Loucy (cell line): ENCODE results near the gene ANGPTL5.

Source experiments
- H2AFZ ChIP-seq: fragments of 200-600 bp; sonication (generic); 2 replicates; pipeline ENCODE4 v1.6.0; 2016; ENCODE audit warnings: antibody characterized with exemption, mild to moderate bottlenecking, low read length, moderate library complexity
- H3F3A ChIP-seq: fragments of 200-600 bp; 2 replicates; pipeline ENCODE4 v1.6.0; 2016; ENCODE audit warnings: antibody characterized with exemption, low read depth, mild to moderate bottlenecking
- H3K27me3 ChIP-seq: fragments of 200-600 bp; sonication (generic); 2 replicates; pipeline ENCODE4 v1.6.1; 2014; ENCODE audit warnings: low read length, mild to moderate bottlenecking; ENCODE audit not compliant: insufficient read depth, poor library complexity, severe bottlenecking
- H3K36me3 ChIP-seq: fragments of 200-600 bp; sonication (generic); 2 replicates; pipeline ENCODE4 v1.6.1; 2016; ENCODE audit warnings: low read length; ENCODE audit not compliant: insufficient read depth
- H3K4me1 ChIP-seq: fragments of 200-600 bp; sonication (generic); 2 replicates; pipeline ENCODE4 v1.5.1; 2014; ENCODE audit warnings: low read length, mild to moderate bottlenecking; ENCODE audit not compliant: insufficient read depth, poor library complexity, severe bottlenecking
- H3K4me2 ChIP-seq: fragments of 200-600 bp; sonication (generic); 2 replicates; pipeline ENCODE4 v1.6.0; 2014; ENCODE audit warnings: antibody characterized with exemption, low read length, low read depth, mild to moderate bottlenecking; ENCODE audit not compliant: poor library complexity, severe bottlenecking
- H3K4me3 ChIP-seq: fragments of 200-600 bp; sonication (generic); 2 replicates; pipeline ENCODE4 v1.5.1; 2014; ENCODE audit warnings: low read length, mild to moderate bottlenecking, mixed read lengths; ENCODE audit not compliant: poor library complexity, severe bottlenecking
- H3K79me2 ChIP-seq: fragments of 200-600 bp; sonication (generic); 2 replicates; pipeline ENCODE4 v1.6.1; 2014; ENCODE audit warnings: low read length; ENCODE audit not compliant: insufficient read depth
- H3K9ac ChIP-seq: fragments of 200-600 bp; sonication (generic); 2 replicates; pipeline ENCODE4 v1.6.0; 2014; ENCODE audit warnings: mild to moderate bottlenecking, low read depth, low read length, moderate library complexity; ENCODE audit not compliant: poor library complexity, severe bottlenecking
- H3K9me2 ChIP-seq: fragments of 200-600 bp; sonication (generic); replicated peaks from 2 replicates; pipeline ENCODE4 v1.6.1; 2016; ENCODE audit warnings: low read depth, low read length, mixed read lengths
- H3K9me3 ChIP-seq: fragments of 200-600 bp; sonication (generic); 2 replicates; pipeline ENCODE4 v1.6.1; 2014; ENCODE audit warnings: mild to moderate bottlenecking, antibody characterized with exemption, low read length, low read depth; ENCODE audit not compliant: insufficient read depth
- H4K20me1 ChIP-seq: fragments of 200-600 bp; sonication (generic); 2 replicates; pipeline ENCODE4 v1.6.0; 2014; ENCODE audit warnings: antibody characterized with exemption, low read length, mild to moderate bottlenecking; ENCODE audit not compliant: insufficient read depth, poor library complexity, severe bottlenecking
- CTCF ChIP-seq: fragments of 200-600 bp; sonication (generic); conservative IDR thresholded peaks from 2 replicates; pipeline ENCODE4 v1.5.1; 2014; ENCODE audit warnings: mild to moderate bottlenecking, antibody characterized with exemption, low read length
- EZH2phosphoT487 ChIP-seq: fragments of 200-600 bp; IDR thresholded peaks from 2 replicates; pipeline ENCODE4 v1.6.1; 2018; ENCODE audit warnings: antibody characterized with exemption, mild to moderate bottlenecking, moderate library complexity, borderline replicate concordance

Gene ANGPTL5

DNA sequence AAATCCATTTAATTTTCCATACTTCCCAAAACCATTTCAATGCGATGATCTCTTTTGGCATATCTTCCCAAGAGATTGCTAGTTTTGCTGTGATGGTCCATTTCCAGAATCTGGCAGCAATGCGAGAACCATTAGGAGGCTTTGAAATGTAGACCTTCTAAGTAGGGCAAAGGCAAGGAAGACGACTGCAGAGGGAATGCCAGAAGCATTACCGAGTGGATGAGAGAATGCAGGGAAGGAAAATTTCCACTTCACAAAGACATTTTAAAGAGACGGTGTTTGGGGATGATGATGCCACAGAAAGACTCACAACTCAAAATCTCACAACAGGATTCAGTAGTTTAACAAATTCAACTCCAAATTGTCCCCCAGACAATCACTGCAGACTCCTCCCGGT lies 2.0 kb downstream of the ANGPTL5 start:
- Histone ChIP-seq H3K79me2 (no peaks in the 10 kb centered on the region), H3K36me3 (no peaks in the 10 kb centered on the region), H3K27me3 (no peaks in the 10 kb centered on the region), H3F3A (no peaks in the 10 kb centered on the region), H3K9ac (no peak overlapping the region), H4K20me1 (no peaks in the 10 kb centered on the region), H3K4me1 (peaks cover 20% of the 10 kb centered on the region), H3K9me2 (no peaks in the 10 kb centered on the region), H3K4me2 (peak overlapping the region; percentile 82), H2AFZ (peak overlapping the region; percentile 97), H3K9me3 (no peaks in the 10 kb centered on the region), H3K4me3 (peak overlapping the region; percentile 81)
- TF ChIP-seq CTCF (no peak), EZH2phosphoT487 (no peak)

DNA sequence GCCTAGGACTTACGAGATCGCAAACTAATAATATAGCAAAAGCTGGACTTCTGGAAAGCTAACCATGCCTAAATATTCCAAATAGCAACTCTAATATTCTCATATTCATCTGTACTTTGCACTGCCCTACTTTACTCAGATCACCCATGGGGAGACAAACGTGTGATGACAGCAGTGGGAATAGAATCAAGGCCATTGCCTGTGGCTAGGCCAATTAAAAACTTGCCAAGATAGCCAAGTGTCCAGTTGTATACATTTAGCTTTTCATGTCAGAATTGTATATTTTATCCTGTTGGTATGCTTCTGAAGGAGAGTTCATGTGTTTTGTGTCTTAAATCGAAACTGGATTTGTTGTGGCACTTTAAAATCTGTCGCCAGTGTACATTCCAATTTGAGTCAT lies 2.7 kb downstream of the ANGPTL5 start:
- H3F3A ChIP-seq: no peaks in the 10 kb centered on the region
- no peak overlapping the region for H3K4me2 ChIP-seq
- H3K9me2 ChIP-seq: no peaks in the 10 kb centered on the region
- H3K36me3 ChIP-seq: no peaks in the 10 kb centered on the region
- no peaks in the 10 kb centered on the region for H3K9me3 ChIP-seq
- H3K27me3 ChIP-seq: no peaks in the 10 kb centered on the region
- H3K79me2 ChIP-seq: no peaks in the 10 kb centered on the region
- H3K4me1 ChIP-seq: peaks cover 20% of the 10 kb centered on the region
- no peak for TF ChIP-seq EZH2phosphoT487
- no peak for TF ChIP-seq CTCF
- H4K20me1 ChIP-seq: no peaks in the 10 kb centered on the region
- H2AFZ ChIP-seq: no peak overlapping the region
- H3K9ac ChIP-seq: no peak overlapping the region
- no peak overlapping the region for H3K4me3 ChIP-seq

DNA sequence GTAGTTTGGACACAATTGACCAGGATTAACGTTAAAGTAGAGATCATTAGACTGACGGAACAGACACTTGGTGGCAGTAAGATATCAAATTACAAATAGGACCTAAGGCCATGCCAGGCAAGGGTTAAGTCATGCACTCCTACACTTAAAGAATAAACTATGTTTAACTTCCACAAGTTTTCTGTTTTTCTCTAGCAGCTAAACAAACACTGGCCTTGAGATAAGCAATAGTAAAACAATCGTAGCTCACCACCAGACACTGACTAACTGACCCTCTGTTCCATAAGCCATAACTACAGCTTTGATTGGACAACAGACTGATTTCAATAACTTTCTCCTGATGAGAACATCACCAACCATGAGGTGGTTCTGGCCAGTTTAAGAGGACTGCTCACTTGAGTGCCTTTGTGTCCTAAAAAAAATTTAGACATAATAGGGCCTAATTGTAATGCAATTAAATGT lies 3.5 kb downstream of the ANGPTL5 start:
- Histone ChIP-seq H3K4me2 (no peak overlapping the region), H3K4me1 (peaks cover 20% of the 10 kb centered on the region), H3K9me3 (no peaks in the 10 kb centered on the region), H3K9ac (no peak overlapping the region), H2AFZ (no peak overlapping the region), H3K9me2 (no peaks in the 10 kb centered on the region), H3F3A (no peaks in the 10 kb centered on the region), H3K79me2 (no peaks in the 10 kb centered on the region), H4K20me1 (no peaks in the 10 kb centered on the region), H3K36me3 (no peaks in the 10 kb centered on the region), H3K4me3 (no peak overlapping the region), H3K27me3 (no peaks in the 10 kb centered on the region)
- TF ChIP-seq CTCF: no peak; the same call in 1 of the 2 replicates
- TF ChIP-seq EZH2phosphoT487: no peak
